Fibroblast of the aortic adventitia (primary cell): Measurements from ENCODE around the gene TMPRSS13. TPM values are rescaled to one million over a fixed set of nuclear protein-coding genes. Genes with fewer than 3 reads are reported as not detected.

Experiments
- DNase-seq: peaks from one replicate; pipeline ENCODE4 v3.0.0-alpha.2; 2010; ENCODE audit warnings: low read depth
- H3K4me3 ChIP-seq: 2 replicates; pipeline ENCODE4 v1.5.1; 2011; ENCODE audit warnings: low read depth, mild to moderate bottlenecking, control low read depth, low read length, moderate library complexity
- CTCF ChIP-seq: IDR thresholded peaks from 2 replicates; pipeline ENCODE4 v1.5.1; 2011; ENCODE audit warnings: mild to moderate bottlenecking, low read length, control low read depth, inconsistent platforms; ENCODE audit not compliant: insufficient read depth
- total RNA-seq: library from RNA; depleted of rRNA; stranded (reverse); fragments of >200 nt; gene quantifications from 2 replicates; pipeline ENCODE4 v1.2.3, GENCODE V29; 2012; ENCODE audit warnings: low replicate concordance

The TMPRSS13 gene
- total RNA-seq, 1 donor: not detected

DNA sequence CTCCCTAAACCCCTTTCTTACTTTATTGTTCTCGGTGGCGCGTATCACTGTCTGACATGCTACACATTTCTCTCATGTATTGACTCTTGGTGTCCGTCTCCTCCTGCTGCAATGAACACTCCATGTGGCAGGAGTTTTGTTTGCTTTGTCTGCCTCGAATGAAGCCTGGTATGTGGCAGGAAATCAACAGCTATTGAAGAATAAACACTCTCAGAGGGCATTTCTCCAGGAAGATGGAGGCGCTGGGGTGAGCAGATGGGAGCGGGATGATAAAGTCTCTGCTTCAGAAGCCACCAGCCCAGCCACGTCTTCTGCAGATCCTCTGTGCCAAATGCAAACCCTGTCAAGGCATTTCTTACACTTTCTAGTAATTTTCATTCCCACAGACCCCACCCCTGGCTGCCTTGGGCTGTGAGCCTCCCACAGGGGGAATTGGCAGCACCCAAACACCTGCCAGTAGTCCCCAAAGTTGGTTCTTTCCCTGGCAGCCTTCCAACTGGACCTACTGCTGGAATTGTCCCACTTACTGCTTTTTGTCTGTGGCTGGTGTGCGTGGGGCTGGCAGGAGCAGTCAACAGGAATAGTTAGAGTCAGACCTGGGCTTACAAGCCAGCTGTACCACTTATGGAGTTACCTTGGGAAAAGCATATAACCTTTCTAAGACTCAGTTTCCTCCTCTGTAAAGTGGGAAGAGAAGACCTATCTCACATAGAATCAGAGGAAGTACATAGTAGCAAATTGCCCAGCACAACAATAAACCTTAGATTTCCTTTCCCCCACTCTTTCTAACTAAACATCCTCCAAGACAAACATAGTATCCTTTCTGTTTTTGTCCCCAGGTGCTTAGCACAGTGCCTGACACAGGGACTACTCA, 43.7 kb upstream of the TMPRSS13 start:
- no peak for DNase-seq
- no peak overlapping the region for H3K4me3 ChIP-seq
- no peak for TF ChIP-seq CTCF

- no peak for DNase-seq
- no peak overlapping the region for H3K4me3 ChIP-seq
- TF ChIP-seq CTCF: no peak
Measured at GRCh38 chr11:117972044-117972443, 42.8 kb upstream of the TMPRSS13 start.

DNA sequence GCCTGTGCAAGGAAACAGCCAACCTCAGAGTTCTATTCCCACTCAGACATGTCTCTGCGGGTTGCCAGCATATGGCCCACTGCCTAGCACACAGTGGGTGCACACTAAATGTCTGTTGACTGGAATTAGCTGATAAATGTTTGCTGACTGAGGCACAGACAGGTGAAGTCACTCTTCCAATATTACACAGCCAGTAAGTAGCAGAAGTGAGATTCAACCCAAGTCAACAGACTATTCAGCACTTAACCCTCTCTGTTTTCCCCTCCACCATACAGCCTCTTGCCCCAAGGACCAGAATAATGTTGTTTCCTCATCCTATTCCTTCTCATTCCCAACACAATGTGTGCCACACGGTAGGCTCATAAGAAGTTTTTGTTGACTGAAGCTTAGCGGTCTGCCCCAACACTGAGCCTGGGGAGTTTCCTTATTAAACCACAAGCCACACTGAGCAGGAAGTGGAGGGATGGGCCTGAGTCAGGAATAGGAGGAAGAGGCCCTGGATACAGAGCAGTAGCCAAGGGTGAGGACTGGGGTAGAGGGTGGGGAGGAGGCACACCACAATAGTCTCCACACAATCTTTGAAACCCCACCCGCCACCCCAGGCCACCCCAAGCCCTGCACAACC, 41.3 kb upstream of the TMPRSS13 start:
- no peak for DNase-seq
- TF ChIP-seq CTCF: no peak
- H3K4me3 ChIP-seq: no peak overlapping the region

DNA sequence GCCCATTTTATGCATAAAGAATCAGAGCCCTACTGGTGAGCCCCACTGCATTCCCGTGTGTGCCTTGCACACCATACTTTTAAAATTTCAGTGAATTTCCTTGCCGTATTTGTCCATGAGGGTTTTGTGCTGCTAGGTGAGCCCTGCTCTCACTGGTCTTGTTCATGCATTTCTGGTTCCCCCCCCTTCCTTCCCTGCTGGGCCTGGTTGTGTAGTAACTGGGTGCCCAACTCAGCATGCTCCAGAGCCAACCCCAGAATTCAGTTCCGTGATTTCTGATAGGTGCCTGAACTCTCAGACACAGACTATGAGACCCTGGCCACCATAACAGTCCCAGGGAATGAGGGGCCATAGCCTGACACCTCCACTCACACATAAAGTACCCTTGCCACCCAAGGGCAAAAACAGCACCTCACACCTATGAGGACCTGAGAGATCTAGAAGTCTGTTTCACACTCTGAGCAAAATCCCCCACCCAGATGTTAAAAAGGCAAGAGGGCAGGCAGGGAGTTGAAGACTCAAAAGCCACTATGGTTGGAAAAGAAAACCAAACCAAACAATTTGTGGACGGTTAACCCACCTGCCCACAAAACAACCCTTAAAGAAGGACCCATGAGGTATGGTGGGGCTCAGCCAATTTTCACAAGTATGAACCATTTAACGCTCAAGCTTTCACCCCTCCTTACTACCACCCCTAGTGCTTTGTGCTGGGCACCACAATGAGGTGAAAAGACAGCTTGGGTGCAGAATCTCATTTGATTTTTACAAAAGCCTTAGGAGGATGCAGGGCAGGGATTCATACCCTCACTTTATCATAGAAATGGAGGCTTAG, 40.2 kb upstream of the TMPRSS13 start:
- H3K4me3 ChIP-seq: no peak overlapping the region

GRCh38 chr11:117966908-117967307, 37.7 kb upstream of the TMPRSS13 start:
- DNase-seq: no peak
- TF ChIP-seq CTCF: no peak
- no peak overlapping the region for H3K4me3 ChIP-seq

More for the DNA sequence above, 40.2 kb upstream of the TMPRSS13 start:
- DNase-seq: no peak
- no peak for TF ChIP-seq CTCF

DNA sequence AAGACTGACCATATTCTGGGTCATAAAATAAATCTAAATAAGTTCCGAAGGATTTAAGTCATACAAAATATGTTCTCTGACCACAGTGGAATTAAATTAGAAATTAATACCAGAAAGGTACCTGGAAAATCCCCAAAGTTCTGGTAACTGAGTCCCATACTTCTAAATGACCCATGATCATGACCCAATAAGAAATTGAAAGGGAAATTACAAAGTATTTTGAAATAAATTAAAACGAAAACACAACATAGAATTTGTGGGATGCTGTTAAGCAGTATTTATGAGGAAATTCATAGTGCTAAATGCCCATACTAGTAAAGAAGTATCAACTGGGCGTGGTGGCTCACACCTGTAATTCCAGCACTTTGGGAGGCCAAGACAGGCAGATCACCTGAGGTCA, 33.6 kb upstream of the TMPRSS13 start:
- no peak for TF ChIP-seq CTCF
- H3K4me3 ChIP-seq: no peak overlapping the region
- no peak for DNase-seq
